Right cardiac atrium (tissue), 5 donors: ENCODE results near the gene C10orf62. TPM values are rescaled to one million over a fixed set of nuclear protein-coding genes. Genes with fewer than 3 reads are reported as not detected.
"Not testable (repeated sequence)": the region's sequence is repeated elsewhere in the genome, so short reads cannot be mapped to it uniquely, and the experiment has no call there.

ENCODE experiments used
- ATAC-seq, 2 donors: fragments of 200-7000 bp; cut with Tn5 transposase; one replicate each; pipeline versions ENCODE4 v1.8.0 to v1.9.1; 2020; ENCODE audit warnings: moderate library complexity in 2 of 2, mild to moderate bottlenecking in 1 of 2
- DNase-seq, 3 donors: peaks; one replicate each; pipeline ENCODE4 v3.0.0-alpha.2; 2020
- H3K27ac ChIP-seq: one replicate; pipeline ENCODE4 v1.5.1; 2013; ENCODE audit warnings: mild to moderate bottlenecking, low read length, control low read depth, moderate library complexity
- H3K27me3 ChIP-seq: one replicate; pipeline ENCODE4 v1.6.1; 2013; ENCODE audit not compliant: control insufficient read depth, insufficient read depth
- H3K4me1 ChIP-seq: one replicate; pipeline ENCODE4 v1.6.1; 2013; ENCODE audit warnings: low read length; ENCODE audit not compliant: control insufficient read depth, insufficient read depth
- H3K4me3 ChIP-seq: one replicate; pipeline ENCODE4 v1.5.1; 2013; ENCODE audit warnings: low read length, control low read depth
- H3K9me3 ChIP-seq: one replicate; pipeline ENCODE4 v1.6.1; 2013; ENCODE audit warnings: low read length; ENCODE audit not compliant: control insufficient read depth
- WGBS: extraction: QIAGEN DNeasy Blood & Tissue Kit; methylation state at CpG from one replicate; pipeline ENCODE4 v1.1.7; 2013; 5-methylcytosine and 5-hydroxymethylcytosine counted together
- intact Hi-C, 4 donors: fragments of 100-400 bp; cut with DNase I; formaldehyde crosslinking; loops; one replicate each; pipeline versions ENCODE4 v1.11.0 to v1.14.0; 2022 to 2023
- polyA plus RNA-seq: library from polyadenylated mRNA; stranded (reverse); fragments of 200-250 nt; gene quantifications from one replicate; pipeline ENCODE4 v1.2.3, GENCODE V29; 2013
- total RNA-seq, 4 donors: library from RNA; stranded (reverse); fragmentation: NEBNext Ultra II Directional; extraction: Animal tissue kit (Norgen Biotek cat#: 25700); gene quantifications; one replicate each; pipeline ENCODE4 v1.2.1, GENCODE V29; 2021
- donor health status: healthy with polysubstance abuse.
- donor health status: DM: no; HTN: yes; CAD: no.
- donor health status: DM: no; HTN: no; CAD: no.
- donor health status: DM: no; HTN: yes; CAD: no; lungs with severe emphysema.
- donor health status: DM: yes; HTN: yes; CAD: no.

Gene C10orf62
- total and polyA plus RNA-seq, 5 donors: 0.20 to 0.76 (median 0.28) TPM; not detected in 1

DNA sequence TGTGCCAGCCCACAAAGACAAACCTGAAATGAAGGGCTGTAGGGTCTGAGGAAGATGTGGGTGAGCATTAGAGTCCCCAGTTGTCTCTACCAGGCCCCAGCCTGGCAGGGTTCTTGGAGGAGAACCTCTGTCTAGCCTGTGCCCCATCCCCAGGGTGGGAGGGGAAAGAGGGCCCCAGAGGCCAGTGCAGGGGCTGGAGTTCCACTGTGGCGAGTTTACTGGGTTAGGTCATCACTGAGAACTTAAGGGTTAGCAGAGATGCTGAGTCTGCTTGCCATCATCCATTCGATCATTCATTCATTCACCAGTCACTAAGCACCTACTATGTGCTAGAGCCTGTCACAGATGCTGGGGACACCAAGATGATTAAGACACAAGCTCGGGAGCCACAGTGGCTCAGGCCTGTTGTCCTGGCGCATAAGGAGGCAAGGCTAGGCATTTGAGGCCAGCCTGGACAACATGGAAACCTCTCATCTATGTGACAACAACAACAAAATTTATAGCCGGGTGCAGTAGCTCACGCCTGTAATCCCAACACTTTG lies 14.3 kb upstream of the C10orf62 start:
- WGBS: 89% methylated on average over 6 of the region's 6 CpGs
- DNase-seq (peak in 1 of 3 donors; percentile 16), ATAC-seq (no peak)
- no peak overlapping the region for H3K4me3 ChIP-seq
- intact Hi-C loops: no loop called here
- H3K27me3 ChIP-seq: no peaks in the 10 kb centered on the region
- H3K27ac ChIP-seq: peak overlapping the region; percentile 97
- no peaks in the 10 kb centered on the region for H3K4me1 ChIP-seq
- H3K9me3 ChIP-seq: no peaks in the 10 kb centered on the region

DNA sequence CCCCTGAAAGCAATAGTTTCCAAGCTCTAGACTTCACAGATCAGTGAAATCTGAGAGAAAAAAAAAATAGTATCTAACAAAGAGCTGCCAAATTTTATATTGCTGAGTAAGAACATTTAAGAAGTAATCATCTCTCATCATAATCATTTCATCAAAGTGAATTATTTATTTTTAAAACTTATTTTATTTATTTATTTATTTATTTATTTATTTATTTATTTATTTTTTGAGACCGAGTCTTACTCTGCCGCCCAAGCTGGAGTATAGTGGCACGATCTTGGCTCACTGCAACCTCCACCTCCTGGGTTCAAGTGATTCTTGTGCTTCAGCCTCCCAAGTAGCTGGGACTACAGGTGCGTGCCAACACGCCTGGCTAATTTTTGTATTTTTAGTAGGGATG lies 13.0 kb upstream of the C10orf62 start:
- intact Hi-C loops, H3K4me1 ChIP-seq, ATAC-seq, H3K4me3 ChIP-seq, DNase-seq, H3K27me3 ChIP-seq, H3K9me3 ChIP-seq: not testable (repeated sequence)
- 57% methylated on average over 5 of the region's 5 CpGs for WGBS
- H3K27ac ChIP-seq: peak overlapping the region; percentile 97

GRCh38 chr10:97577701-97578100 lies 11.8 kb upstream of the C10orf62 start:
- DNase-seq (peak in 1 of 3 donors; percentile 41), ATAC-seq (no peak)
- no peaks in the 10 kb centered on the region for H3K27me3 ChIP-seq
- H3K4me3 ChIP-seq: no peak overlapping the region
- 80% methylated on average over 9 of the region's 9 CpGs for WGBS
- H3K4me1 ChIP-seq: no peaks in the 10 kb centered on the region
- intact Hi-C loops: no loop called here
- H3K27ac ChIP-seq: no peak overlapping the region
- no peaks in the 10 kb centered on the region for H3K9me3 ChIP-seq

DNA sequence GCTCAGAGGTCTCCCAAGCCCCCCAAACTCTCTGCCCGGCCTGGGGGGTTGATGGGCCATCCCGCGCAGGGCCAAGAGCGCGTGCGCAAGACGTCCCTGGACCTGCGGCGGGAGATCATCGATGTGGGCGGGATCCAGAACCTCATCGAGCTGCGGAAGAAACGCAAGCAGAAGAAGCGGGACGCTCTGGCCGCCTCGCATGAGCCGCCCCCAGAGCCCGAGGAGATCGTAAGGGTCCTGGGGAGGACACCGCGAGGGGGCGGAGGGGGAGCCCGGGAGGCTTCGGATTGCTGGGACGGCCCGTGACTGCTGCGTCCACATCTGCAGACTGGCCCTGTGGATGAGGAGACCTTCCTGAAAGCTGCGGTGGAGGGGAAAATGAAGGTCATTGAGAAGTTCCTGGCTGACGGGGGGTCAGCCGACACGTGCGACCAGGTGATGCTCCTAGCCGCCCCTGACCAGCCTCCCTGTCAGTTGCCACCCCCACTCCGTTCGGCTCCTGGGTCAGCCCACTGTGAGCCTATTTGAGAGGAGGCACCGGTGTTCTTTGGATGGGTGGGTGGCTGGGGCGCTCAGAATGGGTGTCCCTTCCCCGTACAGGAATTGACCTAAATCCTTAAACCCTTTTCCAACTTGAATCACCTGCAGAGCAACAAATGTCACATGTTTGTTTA lies 11.2 kb upstream of the C10orf62 start:
- ATAC-seq (no peak), DNase-seq (peak in 2 of 3 donors; percentile 41 to 57)
- no peak overlapping the region for H3K27ac ChIP-seq

GRCh38 chr10:97580421-97581367 lies 8.8 kb upstream of the C10orf62 start:
- H3K27ac ChIP-seq: no peak overlapping the region
- intact Hi-C loops: no loop called here
- DNase-seq: no peak

More for the DNA sequence above, 11.2 kb upstream of the C10orf62 start:
- Histone ChIP-seq H3K4me1 (no peaks in the 10 kb centered on the region), H3K4me3 (no peak overlapping the region), H3K9me3 (no peaks in the 10 kb centered on the region), H3K27me3 (no peaks in the 10 kb centered on the region)
- intact Hi-C loops: no loop called here
- 75% methylated on average over 40 of the region's 40 CpGs for WGBS

GRCh38 chr10:97582169-97582568 lies 7.4 kb upstream of the C10orf62 start:
- intact Hi-C loops: no loop called here
- DNase-seq: no peak
- Histone ChIP-seq H3K9me3 (no peaks in the 10 kb centered on the region), H3K4me1 (peaks cover 3% of the 10 kb centered on the region), H3K4me3 (no peak overlapping the region), H3K27ac (no peak overlapping the region), H3K27me3 (no peaks in the 10 kb centered on the region)
- no peak for ATAC-seq
- 93% methylated on average over 8 of the region's 8 CpGs for WGBS

More at GRCh38 chr10:97580421-97581367, 8.8 kb upstream of the C10orf62 start:
- 80% methylated on average over 9 of the region's 9 CpGs for WGBS
- H3K9me3 ChIP-seq: no peaks in the 10 kb centered on the region
- no peaks in the 10 kb centered on the region for H3K27me3 ChIP-seq
- no peaks in the 10 kb centered on the region for H3K4me1 ChIP-seq
- no peak overlapping the region for H3K4me3 ChIP-seq
- ATAC-seq: no peak

DNA sequence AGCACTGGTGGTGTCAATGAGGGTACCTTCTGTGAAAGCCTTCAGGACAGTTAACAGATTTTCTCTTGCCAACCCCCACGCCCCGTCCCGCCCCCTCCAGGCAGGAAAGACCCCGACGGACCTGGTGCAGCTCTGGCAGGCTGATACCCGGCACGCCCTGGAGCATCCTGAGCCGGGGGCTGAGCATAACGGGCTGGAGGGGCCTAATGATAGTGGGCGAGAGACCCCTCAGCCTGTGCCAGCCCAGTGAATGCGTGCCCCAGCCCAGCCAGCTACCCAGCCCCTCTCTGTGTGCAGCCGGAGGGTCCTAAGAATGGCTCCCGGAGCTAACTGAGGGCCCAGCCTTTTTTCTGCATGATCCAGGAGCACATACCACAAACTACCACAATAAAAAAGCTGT lies 6.0 kb upstream of the C10orf62 start:
- Histone ChIP-seq H3K27me3 (no peaks in the 10 kb centered on the region), H3K4me3 (no peak overlapping the region), H3K27ac (peak overlapping the region; percentile 49), H3K9me3 (no peaks in the 10 kb centered on the region), H3K4me1 (peaks cover 3% of the 10 kb centered on the region)
- ATAC-seq (no peak), DNase-seq (no peak)
- WGBS: 89% methylated on average over 13 of the region's 13 CpGs
- intact Hi-C loops: no loop called here

- H3K27me3 ChIP-seq: no peaks in the 10 kb centered on the region
- intact Hi-C loops: no loop called here
- ATAC-seq (peak; percentile 94), DNase-seq (peak; percentile 85 to 92 (median 91))
- no peak within 1 kb of the TSS for H3K4me3 ChIP-seq
- no peaks in the 10 kb centered on the region for H3K9me3 ChIP-seq
- H3K27ac ChIP-seq: peak within 1 kb of the TSS; percentile 95
- 44% methylated on average over 5 of the region's 5 CpGs for WGBS
- peaks cover 3% of the 10 kb centered on the region for H3K4me1 ChIP-seq
These were observed 5.3 kb upstream of the C10orf62 start, which contains the start of gene HOGA1 for GRCh38 chr10:97584060-97584797. Gene HOGA1 (plus strand): TSS chr10:97584389. CDS start chr10:97584704, 315 bp downstream.

DNA sequence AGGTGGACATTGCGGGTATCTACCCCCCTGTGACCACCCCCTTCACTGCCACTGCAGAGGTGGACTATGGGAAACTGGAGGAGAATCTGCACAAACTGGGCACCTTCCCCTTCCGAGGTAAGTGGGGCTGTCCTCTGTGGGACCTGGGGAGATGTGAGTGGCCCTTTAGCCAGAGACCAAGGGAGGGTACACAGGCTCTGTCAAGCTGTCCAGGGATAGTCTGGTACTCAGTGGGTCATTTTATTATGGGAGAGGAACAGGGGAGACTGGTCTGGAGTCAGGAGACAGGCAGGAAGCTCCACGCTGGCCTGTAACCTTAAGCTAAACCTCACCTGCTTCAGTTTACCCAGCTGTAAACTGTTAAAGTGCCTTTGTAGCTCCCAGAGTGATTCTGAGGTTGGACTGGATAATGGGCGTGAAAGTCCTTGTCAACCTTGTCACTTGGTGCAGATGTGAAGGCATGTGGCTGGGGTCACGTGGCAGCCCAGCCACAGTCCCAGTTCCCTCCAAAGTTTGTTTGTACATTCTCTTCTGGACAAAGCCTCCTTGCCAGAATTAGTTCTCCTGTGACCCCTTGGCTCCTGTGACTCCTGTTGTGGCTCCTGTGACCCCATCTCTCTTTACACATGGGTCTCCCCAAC lies 4.6 kb upstream of the C10orf62 start:
- DNase-seq (no peak), ATAC-seq (peak; percentile 22 to 44)
- intact Hi-C loops: no loop called here
- Histone ChIP-seq H3K27ac (peak overlapping the region; percentile 95), H3K27me3 (no peaks in the 10 kb centered on the region), H3K4me1 (peaks cover 3% of the 10 kb centered on the region), H3K4me3 (no peak overlapping the region), H3K9me3 (no peaks in the 10 kb centered on the region)
- WGBS: 83% methylated on average over 5 of the region's 5 CpGs

DNA sequence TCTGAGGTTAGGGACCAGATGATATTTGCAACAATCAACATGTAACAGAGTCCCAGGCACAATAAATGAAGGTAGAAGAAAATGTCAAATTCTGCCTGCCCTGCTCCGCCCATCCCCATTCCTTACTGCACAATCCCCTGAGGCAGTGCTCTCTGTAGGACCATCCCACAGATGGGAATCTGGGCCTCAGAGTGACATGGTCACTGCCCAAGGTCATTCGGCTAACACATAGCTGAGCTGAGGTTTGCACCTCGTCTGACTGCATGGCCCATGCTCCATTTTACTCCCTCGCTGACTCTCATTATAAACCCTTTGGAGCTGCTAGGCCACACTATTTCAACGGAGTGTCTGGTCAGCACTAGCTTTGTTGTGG lies 4.1 kb upstream of the C10orf62 start:
- Histone ChIP-seq H3K27me3 (no peaks in the 10 kb centered on the region), H3K4me3 (no peak overlapping the region), H3K9me3 (no peaks in the 10 kb centered on the region), H3K27ac (peak overlapping the region; percentile 95), H3K4me1 (peaks cover 3% of the 10 kb centered on the region)
- ATAC-seq (no peak), DNase-seq (no peak)
- WGBS: 86% methylated on average over 5 of the region's 5 CpGs
- intact Hi-C loops: no loop called here
